T-helper 9 cell (primary cell): ENCODE measurements around the gene CLRN1.

ENCODE experiments used
- DNase-seq: peaks from one replicate; pipeline ENCODE4 v3.0.0-alpha.2; 2020

CLRN1 gene

GRCh38 chr3:150975086-150975991, 2.8 kb upstream of the CLRN1 start:
- DNase-seq: no peak

- no peak for DNase-seq
Observed at GRCh38 chr3:150970665-150971324, 1.7 kb downstream of the CLRN1 start.

- no peak for DNase-seq
Observed at GRCh38 chr3:150968341-150969035, 4.0 kb downstream of the CLRN1 start.

GRCh38 chr3:150965436-150965835, 7.1 kb downstream of the CLRN1 start:
- DNase-seq: no peak

GRCh38 chr3:150961949-150962348, 10.6 kb downstream of the CLRN1 start:
- no peak for DNase-seq

GRCh38 chr3:150960708-150961684, 11.5 kb downstream of the CLRN1 start:
- DNase-seq: no peak

GRCh38 chr3:150958683-150959082, 13.8 kb downstream of the CLRN1 start:
- DNase-seq: no peak

GRCh38 chr3:150956376-150956775, 16.2 kb downstream of the CLRN1 start:
- DNase-seq: no peak

GRCh38 chr3:150951923-150952322, 20.6 kb downstream of the CLRN1 start:
- DNase-seq: no peak

GRCh38 chr3:150945226-150946032, 27.1 kb downstream of the CLRN1 start:
- DNase-seq: no peak

GRCh38 chr3:150942221-150942620, 30.3 kb downstream of the CLRN1 start:
- no peak for DNase-seq

GRCh38 chr3:150936693-150937092, 35.8 kb downstream of the CLRN1 start:
- DNase-seq: no peak

GRCh38 chr3:150933473-150933995, 39.0 kb downstream of the CLRN1 start:
- DNase-seq: no peak

GRCh38 chr3:150931745-150932144, 40.8 kb downstream of the CLRN1 start:
- no peak for DNase-seq

- no peak for DNase-seq
Observed at GRCh38 chr3:150930839-150931238, 41.7 kb downstream of the CLRN1 start.

GRCh38 chr3:150928234-150928633, 44.3 kb downstream of the CLRN1 start:
- DNase-seq: no peak

GRCh38 chr3:150926328-150926727, 46.2 kb downstream of the CLRN1 start:
- DNase-seq: no peak

GRCh38 chr3:150925751-150926201, 46.8 kb downstream of the CLRN1 start:
- peak; percentile 23 for DNase-seq

GRCh38 chr3:150922611-150923010, 49.9 kb downstream of the CLRN1 start:
- DNase-seq: no peak

- DNase-seq: no peak
Observed at GRCh38 chr3:150921209-150921608, 51.3 kb downstream of the CLRN1 start.

GRCh38 chr3:150920236-150920635, 52.3 kb downstream of the CLRN1 start:
- DNase-seq: no peak
